Breast epithelium (tissue), 3 donors: Measurements from ENCODE around the gene MAZ.

Experiments used
- CTCF ChIP-seq, 3 donors: fragments of 450-650 bp; IDR thresholded peaks; one replicate each; pipeline ENCODE4 v1.5.1; 2016 to 2017; ENCODE audit warnings: antibody characterized with exemption in 3 of 3, mild to moderate bottlenecking in 3 of 3, moderate library complexity in 3 of 3
- POLR2AphosphoS5 ChIP-seq, 3 donors: sonication (generic); formaldehyde crosslinking; IDR thresholded peaks; one replicate each; pipeline ENCODE4 v1.6.1; 2017; ENCODE audit warnings: antibody characterized with exemption in 3 of 3

GRCh38 chr16:29837841-29838240 is 31.5 kb downstream of the MAZ start:
- TF ChIP-seq POLR2AphosphoS5 (IDR thresholded peaks at IDR 0.05) (no peak), CTCF (IDR thresholded peaks at IDR 0.05) (no peak)
